ENCODE measurements around the gene TMEM255A. TPM values are rescaled to one million over a fixed set of nuclear protein-coding genes. Genes with fewer than 3 reads are reported as not detected.
A peak's percentile ranks its signal among the peaks of the same experiment; 100 is the strongest.

TMEM255A gene
- total RNA-seq, 4 donors from 2014 or later: 0.20 to 2.9 (median 0.67) TPM; not detected in 1

- TF ChIP-seq POLR2A (IDR thresholded peaks at IDR 0.05): no peak
- TF ChIP-seq, protein P1, sequence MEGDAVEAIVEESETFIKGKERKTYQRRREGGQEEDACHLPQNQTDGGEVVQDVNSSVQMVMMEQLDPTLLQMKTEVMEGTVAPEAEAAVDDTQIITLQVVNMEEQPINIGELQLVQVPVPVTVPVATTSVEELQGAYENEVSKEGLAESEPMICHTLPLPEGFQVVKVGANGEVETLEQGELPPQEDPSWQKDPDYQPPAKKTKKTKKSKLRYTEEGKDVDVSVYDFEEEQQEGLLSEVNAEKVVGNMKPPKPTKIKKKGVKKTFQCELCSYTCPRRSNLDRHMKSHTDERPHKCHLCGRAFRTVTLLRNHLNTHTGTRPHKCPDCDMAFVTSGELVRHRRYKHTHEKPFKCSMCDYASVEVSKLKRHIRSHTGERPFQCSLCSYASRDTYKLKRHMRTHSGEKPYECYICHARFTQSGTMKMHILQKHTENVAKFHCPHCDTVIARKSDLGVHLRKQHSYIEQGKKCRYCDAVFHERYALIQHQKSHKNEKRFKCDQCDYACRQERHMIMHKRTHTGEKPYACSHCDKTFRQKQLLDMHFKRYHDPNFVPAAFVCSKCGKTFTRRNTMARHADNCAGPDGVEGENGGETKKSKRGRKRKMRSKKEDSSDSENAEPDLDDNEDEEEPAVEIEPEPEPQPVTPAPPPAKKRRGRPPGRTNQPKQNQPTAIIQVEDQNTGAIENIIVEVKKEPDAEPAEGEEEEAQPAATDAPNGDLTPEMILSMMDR (IDR thresholded peaks at IDR 0.05): no peak
- peaks cover 0 to 6% of the 10 kb centered on the region in 2 donors for H3K4me1 ChIP-seq
- H3K27ac ChIP-seq: no peak overlapping the region
- no peak for DNase-seq
- intact Hi-C loops (cut with DNase I): no loop called here
- no peak overlapping the region for H3K4me3 ChIP-seq (replicated peaks in 1 of 3)
- H3K36me3 ChIP-seq: no peaks in the 10 kb centered on the region
- no peaks in the 10 kb centered on the region for H3K27me3 ChIP-seq
- 76 to 86% methylated on average over 2 to 3 of the region's 4 CpGs for WGBS, 2 donors
- H3K9me3 ChIP-seq: no peaks in the 10 kb centered on the region
Measured at GRCh38 chrX:120286733-120287512, 24.3 kb downstream of the TMEM255A start.

DNA sequence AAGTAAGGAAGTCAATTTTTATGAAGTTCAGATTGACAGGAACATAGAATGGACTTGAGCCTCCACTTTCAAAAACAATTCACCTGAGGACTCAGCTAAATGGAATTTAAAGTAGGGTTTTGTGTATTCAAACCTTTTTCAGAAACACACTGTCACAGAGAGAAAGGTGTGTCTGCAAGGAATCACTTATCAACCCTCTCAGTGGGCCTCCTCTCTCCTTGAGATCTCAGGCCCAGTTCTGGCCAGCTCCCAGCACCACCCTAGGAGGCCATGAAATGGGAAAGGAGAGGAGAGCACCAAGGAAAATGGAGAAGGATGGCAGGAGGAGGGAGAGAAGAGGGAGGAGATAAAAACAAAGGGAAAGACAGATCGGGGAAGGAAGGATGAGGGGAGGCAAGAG, 28.6 kb downstream of the TMEM255A start:
- Histone ChIP-seq H3K27ac (peak overlapping the region; percentile 55 to 67 (median 61)), H3K4me3 (replicated peaks in 1 of 3) (no peak overlapping the region), H3K36me3 (no peaks in the 10 kb centered on the region), H3K4me1 (peaks cover 0 to 9% of the 10 kb centered on the region in 2 donors), H3K9me3 (no peaks in the 10 kb centered on the region), H3K27me3 (no peaks in the 10 kb centered on the region)
- TF ChIP-seq POLR2A (IDR thresholded peaks at IDR 0.05): no peak
- TF ChIP-seq, protein P1 (IDR thresholded peaks at IDR 0.05): no peak
- intact Hi-C loops (cut with DNase I): no loop called here
- 68 to 70% methylated on average over 1 of the region's 1 CpG for whole genome bisulfite sequencing, 2 donors
- DNase-seq: peak; percentile 61 to 65

- intact Hi-C loops (cut with DNase I): no loop called here
- WGBS, 2 donors: 49 to 75% methylated on average over 4 of the region's 4 CpGs
- peak overlapping the region in 2 of 3 donors; percentile 61 to 67 for H3K27ac ChIP-seq
Measured at GRCh38 chrX:120281761-120282160, 29.5 kb downstream of the TMEM255A start.

GRCh38 chrX:120281021-120281624, 30.1 kb downstream of the TMEM255A start:
- Histone ChIP-seq H3K27me3 (no peaks in the 10 kb centered on the region), H3K4me3 (replicated peaks in 1 of 3) (no peak overlapping the region), H3K27ac (no peak overlapping the region), H3K9me3 (no peaks in the 10 kb centered on the region), H3K4me1 (peaks cover 0 to 9% of the 10 kb centered on the region in 2 donors), H3K36me3 (no peaks in the 10 kb centered on the region)
- 88 to 91% methylated on average over 10 of the region's 10 CpGs for WGBS, 2 donors
- no peak for DNase-seq
- TF ChIP-seq, protein P1 (IDR thresholded peaks at IDR 0.05): no peak
- TF ChIP-seq POLR2A (IDR thresholded peaks at IDR 0.05): no peak
- intact Hi-C loops (cut with DNase I): no loop called here

More at GRCh38 chrX:120281761-120282160, 29.5 kb downstream of the TMEM255A start:
- Histone ChIP-seq H3K4me3 (replicated peaks in 1 of 3) (no peak overlapping the region), H3K36me3 (no peaks in the 10 kb centered on the region), H3K9me3 (no peaks in the 10 kb centered on the region), H3K4me1 (peaks cover 0 to 9% of the 10 kb centered on the region in 2 donors), H3K27me3 (no peaks in the 10 kb centered on the region)
- TF ChIP-seq, protein P1 (IDR thresholded peaks at IDR 0.05): no peak
- TF ChIP-seq POLR2A (IDR thresholded peaks at IDR 0.05): no peak
- DNase-seq: no peak

DNA sequence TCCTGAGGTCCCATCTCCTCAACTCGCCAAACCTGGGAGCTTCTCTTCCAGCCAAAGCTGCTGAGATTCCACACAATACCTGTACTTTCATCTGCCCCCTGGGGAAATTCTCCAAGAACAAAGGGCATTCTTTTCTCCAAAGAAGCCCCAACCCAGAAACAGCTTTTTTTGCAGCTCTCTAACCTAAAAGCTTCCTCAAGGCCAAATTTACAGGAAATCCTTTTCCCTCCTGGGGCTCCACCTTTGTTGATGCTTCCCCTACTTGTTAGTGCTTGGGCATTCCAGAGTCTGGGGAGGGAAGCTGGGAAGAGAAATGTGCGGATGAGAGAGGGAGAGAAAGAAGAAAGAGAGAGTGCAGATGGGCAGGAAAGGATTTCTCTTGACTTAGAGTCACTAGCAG, 36.3 kb downstream of the TMEM255A start:
- Histone ChIP-seq H3K36me3 (no peaks in the 10 kb centered on the region), H3K9me3 (no peaks in the 10 kb centered on the region), H3K27ac (no peak overlapping the region), H3K27me3 (no peaks in the 10 kb centered on the region), H3K4me3 (replicated peaks in 1 of 3) (no peak overlapping the region), H3K4me1 (no peaks in the 10 kb centered on the region)
- intact Hi-C loops (cut with DNase I): no loop called here
- TF ChIP-seq, protein P1 (IDR thresholded peaks at IDR 0.05): no peak
- TF ChIP-seq POLR2A (IDR thresholded peaks at IDR 0.05): no peak
- no peak for DNase-seq
- WGBS, 2 donors: 68 to 86% methylated on average over 2 of the region's 2 CpGs
